NCI-H128 (cell line): Measurements from ENCODE around the gene TTYH3.
A peak's percentile ranks its signal among the peaks of the same experiment; 100 is the strongest.

Experiments used
- DNase-seq: peaks from one replicate; lab custom pipeline; 2025; ENCODE audit not compliant: unreplicated experiment; lab: John Stamatoyannopoulos, UW

TTYH3 gene

GRCh38 chr7:2614631-2615330, 17.0 kb upstream of the TTYH3 start:
- no peak for DNase-seq

GRCh38 chr7:2616387-2617324, 15.1 kb upstream of the TTYH3 start:
- no peak for DNase-seq

GRCh38 chr7:2617325-2617905, 14.4 kb upstream of the TTYH3 start:
- DNase-seq, result no peak

- no peak for DNase-seq
Observed at GRCh38 chr7:2619116-2619515, 12.7 kb upstream of the TTYH3 start.

- DNase-seq, result no peak
Observed at GRCh38 chr7:2621061-2621828, 10.5 kb upstream of the TTYH3 start.

GRCh38 chr7:2621948-2622640, 9.7 kb upstream of the TTYH3 start:
- DNase-seq, result no peak

GRCh38 chr7:2622869-2623697, 8.7 kb upstream of the TTYH3 start:
- no peak for DNase-seq

- no peak for DNase-seq
Observed at GRCh38 chr7:2623698-2624014, 8.1 kb upstream of the TTYH3 start.

GRCh38 chr7:2624293-2624886, 7.4 kb upstream of the TTYH3 start:
- DNase-seq, result no peak

GRCh38 chr7:2626498-2627117, 5.2 kb upstream of the TTYH3 start:
- no peak for DNase-seq

GRCh38 chr7:2627258-2628129, 4.3 kb upstream of the TTYH3 start:
- no peak for DNase-seq

GRCh38 chr7:2628130-2628482, 3.7 kb upstream of the TTYH3 start:
- DNase-seq, result no peak

GRCh38 chr7:2628891-2629290, 2.9 kb upstream of the TTYH3 start:
- no peak for DNase-seq

GRCh38 chr7:2629746-2630681, 1.8 kb upstream of the TTYH3 start:
- DNase-seq, result no peak

- DNase-seq, result peak; percentile 29
Observed at GRCh38 chr7:2632733-2633537, 1.1 kb downstream of the TTYH3 start.

GRCh38 chr7:2633538-2634266, 1.9 kb downstream of the TTYH3 start:
- DNase-seq, result no peak
